ENCODE results near the gene PARP15. TPM values are rescaled to one million over a fixed set of nuclear protein-coding genes. Genes with fewer than 3 reads are reported as not detected.
"Not testable (repeated sequence)": the region's sequence is repeated elsewhere in the genome, so short reads cannot be mapped to it uniquely, and the experiment has no call there.

PARP15 gene
- polyA plus RNA-seq, 1 donor: 1.5 TPM

GRCh38 chr3:122679882-122680474 lies 102.5 kb downstream of the PARP15 start:
- Histone ChIP-seq H3K4me1 (ENCODE audit: control insufficient read depth, insufficient read depth, low read length) (peaks cover 13% of the 10 kb centered on the region), H3K27ac (ENCODE audit: low read length) (peak overlapping the region; percentile 81), H3K27me3 (ENCODE audit: control insufficient read depth, insufficient read depth, low read length) (no peaks in the 10 kb centered on the region), H3K4me3 (ENCODE audit: low read length) (peak overlapping the region; percentile 89), H3K36me3 (ENCODE audit: control insufficient read depth, insufficient read depth, low read length) (no peaks in the 10 kb centered on the region), H3K9me3 (ENCODE audit: control insufficient read depth, low read depth, low read length) (no peaks in the 10 kb centered on the region)
- DNase-seq: peak in 1 of 2 donors; percentile 64
- WGBS (ENCODE audit: insufficient coverage, low lambda C conversion rate): 20% methylated on average over 1 of the region's 10 CpGs

GRCh38 chr3:122680475-122681283 lies 103.2 kb downstream of the PARP15 start, which contains the start of gene PARP14:
PARP14 (plus strand) TSS chr3:122680839; CDS start chr3:122680884, 45 bp downstream.
- peak within 1 kb of the TSS; percentile 89 for H3K4me3 ChIP-seq (ENCODE audit: low read length)
- no CpG with 5 or more reads among the region's 63 CpGs for whole genome bisulfite sequencing (ENCODE audit: insufficient coverage, low lambda C conversion rate)
- H3K4me1 ChIP-seq (ENCODE audit: control insufficient read depth, insufficient read depth, low read length): peaks cover 13% of the 10 kb centered on the region
- H3K36me3 ChIP-seq (ENCODE audit: control insufficient read depth, insufficient read depth, low read length): no peaks in the 10 kb centered on the region
- DNase-seq: peak; percentile 72 to 90
- peak within 1 kb of the TSS; percentile 81 for H3K27ac ChIP-seq (ENCODE audit: low read length)
- H3K27me3 ChIP-seq (ENCODE audit: control insufficient read depth, insufficient read depth, low read length): no peaks in the 10 kb centered on the region
- H3K9me3 ChIP-seq (ENCODE audit: control insufficient read depth, low read depth, low read length): no peaks in the 10 kb centered on the region

- WGBS (ENCODE audit: insufficient coverage, low lambda C conversion rate): 100% methylated on average over 2 of the region's 24 CpGs
- Histone ChIP-seq H3K4me1 (ENCODE audit: control insufficient read depth, insufficient read depth, low read length) (peaks cover 13% of the 10 kb centered on the region), H3K9me3 (ENCODE audit: control insufficient read depth, low read depth, low read length) (no peaks in the 10 kb centered on the region), H3K4me3 (ENCODE audit: low read length) (peak overlapping the region; percentile 89), H3K27ac (ENCODE audit: low read length) (peak overlapping the region; percentile 4), H3K27me3 (ENCODE audit: control insufficient read depth, insufficient read depth, low read length) (no peaks in the 10 kb centered on the region), H3K36me3 (ENCODE audit: control insufficient read depth, insufficient read depth, low read length) (peaks cover under 1% of the 10 kb centered on the region)
- DNase-seq: peak in 1 of 2 donors; percentile 29
Measured at GRCh38 chr3:122681284-122681973, 104.0 kb downstream of the PARP15 start.

- DNase-seq: peak in 1 of 2 donors; percentile 21
- WGBS (ENCODE audit: insufficient coverage, low lambda C conversion rate): 100% methylated on average over 2 of the region's 3 CpGs
- Histone ChIP-seq H3K4me1 (ENCODE audit: control insufficient read depth, insufficient read depth, low read length) (peaks cover 13% of the 10 kb centered on the region), H3K27me3 (ENCODE audit: control insufficient read depth, insufficient read depth, low read length) (no peaks in the 10 kb centered on the region), H3K4me3 (ENCODE audit: low read length) (peak overlapping the region; percentile 89), H3K27ac (ENCODE audit: low read length) (peak overlapping the region; percentile 36), H3K9me3 (ENCODE audit: control insufficient read depth, low read depth, low read length) (no peaks in the 10 kb centered on the region), H3K36me3 (ENCODE audit: control insufficient read depth, insufficient read depth, low read length) (peaks cover 6% of the 10 kb centered on the region)
Measured at GRCh38 chr3:122681974-122682409, 104.5 kb downstream of the PARP15 start.

GRCh38 chr3:122682778-122683411 lies 105.4 kb downstream of the PARP15 start:
- H3K27ac ChIP-seq (ENCODE audit: low read length): peak overlapping the region; percentile 36
- peak; percentile 49 to 73 for DNase-seq
- not testable (repeated sequence) for H3K27me3 ChIP-seq (ENCODE audit: control insufficient read depth, insufficient read depth, low read length); H3K9me3 ChIP-seq (ENCODE audit: control insufficient read depth, low read depth, low read length); H3K4me3 ChIP-seq (ENCODE audit: low read length)
- peaks cover 12% of the 10 kb centered on the region for H3K36me3 ChIP-seq (ENCODE audit: control insufficient read depth, insufficient read depth, low read length)
- peaks cover 13% of the 10 kb centered on the region for H3K4me1 ChIP-seq (ENCODE audit: control insufficient read depth, insufficient read depth, low read length)
- WGBS (ENCODE audit: insufficient coverage, low lambda C conversion rate): 69% methylated on average over 2 of the region's 11 CpGs

- H3K4me1 ChIP-seq (ENCODE audit: control insufficient read depth, insufficient read depth, low read length): peaks cover 10% of the 10 kb centered on the region
- WGBS (ENCODE audit: insufficient coverage, low lambda C conversion rate): no CpG with 5 or more reads among the region's 2 CpGs
- H3K27ac ChIP-seq (ENCODE audit: low read length): no peak overlapping the region
- no peak for DNase-seq
- H3K4me3 ChIP-seq (ENCODE audit: low read length): no peak overlapping the region
- no peaks in the 10 kb centered on the region for H3K9me3 ChIP-seq (ENCODE audit: control insufficient read depth, low read depth, low read length)
- H3K27me3 ChIP-seq (ENCODE audit: control insufficient read depth, insufficient read depth, low read length): no peaks in the 10 kb centered on the region
- H3K36me3 ChIP-seq (ENCODE audit: control insufficient read depth, insufficient read depth, low read length): peaks cover 30% of the 10 kb centered on the region
Measured at GRCh38 chr3:122687298-122687697, 109.8 kb downstream of the PARP15 start.

Other genes with a start within 250 kb of the PARP15 start
- gene MIX23, start 194.4 kb upstream of the PARP15 start, polyA plus RNA-seq: 42.4 TPM
- gene FAM162A, start 193.5 kb upstream of the PARP15 start, polyA plus RNA-seq: 60.4 TPM
- gene WDR5B, start 161.6 kb upstream of the PARP15 start, polyA plus RNA-seq: 7.6 TPM
- 35.0 TPM for gene KPNA1, start 62.7 kb upstream of the PARP15 start, polyA plus RNA-seq
- 32.0 TPM for gene PARP9, start 13.3 kb upstream of the PARP15 start, polyA plus RNA-seq
- gene DTX3L, start 13.3 kb upstream of the PARP15 start, polyA plus RNA-seq: 34.0 TPM
- gene PARP14, start 103.2 kb downstream of the PARP15 start, polyA plus RNA-seq: 34.1 TPM
- 13.2 TPM for gene HSPBAP1, start 216.2 kb downstream of the PARP15 start, polyA plus RNA-seq
- 14.3 TPM for gene SLC49A4, start 217.4 kb downstream of the PARP15 start, polyA plus RNA-seq